Loucy (cell line): ENCODE data around the gene TMEM95.

Experiments
- H2AFZ ChIP-seq: fragments of 200-600 bp; sonication (generic); 2 replicates; pipeline ENCODE4 v1.6.0; 2016; ENCODE audit warnings: antibody characterized with exemption, mild to moderate bottlenecking, low read length, moderate library complexity
- H3F3A ChIP-seq: fragments of 200-600 bp; 2 replicates; pipeline ENCODE4 v1.6.0; 2016; ENCODE audit warnings: antibody characterized with exemption, low read depth, mild to moderate bottlenecking
- H3K27me3 ChIP-seq: fragments of 200-600 bp; sonication (generic); 2 replicates; pipeline ENCODE4 v1.6.1; 2014; ENCODE audit warnings: low read length, mild to moderate bottlenecking; ENCODE audit not compliant: insufficient read depth, poor library complexity, severe bottlenecking
- H3K36me3 ChIP-seq: fragments of 200-600 bp; sonication (generic); 2 replicates; pipeline ENCODE4 v1.6.1; 2016; ENCODE audit warnings: low read length; ENCODE audit not compliant: insufficient read depth
- H3K4me1 ChIP-seq: fragments of 200-600 bp; sonication (generic); 2 replicates; pipeline ENCODE4 v1.5.1; 2014; ENCODE audit warnings: low read length, mild to moderate bottlenecking; ENCODE audit not compliant: insufficient read depth, poor library complexity, severe bottlenecking
- H3K4me2 ChIP-seq: fragments of 200-600 bp; sonication (generic); 2 replicates; pipeline ENCODE4 v1.6.0; 2014; ENCODE audit warnings: antibody characterized with exemption, low read length, low read depth, mild to moderate bottlenecking; ENCODE audit not compliant: poor library complexity, severe bottlenecking
- H3K4me3 ChIP-seq: fragments of 200-600 bp; sonication (generic); 2 replicates; pipeline ENCODE4 v1.5.1; 2014; ENCODE audit warnings: low read length, mild to moderate bottlenecking, mixed read lengths; ENCODE audit not compliant: poor library complexity, severe bottlenecking
- H3K79me2 ChIP-seq: fragments of 200-600 bp; sonication (generic); 2 replicates; pipeline ENCODE4 v1.6.1; 2014; ENCODE audit warnings: low read length; ENCODE audit not compliant: insufficient read depth
- H3K9ac ChIP-seq: fragments of 200-600 bp; sonication (generic); 2 replicates; pipeline ENCODE4 v1.6.0; 2014; ENCODE audit warnings: mild to moderate bottlenecking, low read depth, low read length, moderate library complexity; ENCODE audit not compliant: poor library complexity, severe bottlenecking
- H3K9me2 ChIP-seq: fragments of 200-600 bp; sonication (generic); replicated peaks from 2 replicates; pipeline ENCODE4 v1.6.1; 2016; ENCODE audit warnings: low read depth, low read length, mixed read lengths
- H3K9me3 ChIP-seq: fragments of 200-600 bp; sonication (generic); 2 replicates; pipeline ENCODE4 v1.6.1; 2014; ENCODE audit warnings: mild to moderate bottlenecking, antibody characterized with exemption, low read length, low read depth; ENCODE audit not compliant: insufficient read depth
- H4K20me1 ChIP-seq: fragments of 200-600 bp; sonication (generic); 2 replicates; pipeline ENCODE4 v1.6.0; 2014; ENCODE audit warnings: antibody characterized with exemption, low read length, mild to moderate bottlenecking; ENCODE audit not compliant: insufficient read depth, poor library complexity, severe bottlenecking
- EZH2phosphoT487 ChIP-seq: fragments of 200-600 bp; IDR thresholded peaks from 2 replicates; pipeline ENCODE4 v1.6.1; 2018; ENCODE audit warnings: antibody characterized with exemption, mild to moderate bottlenecking, moderate library complexity, borderline replicate concordance
- TF ChIP-seq, protein P1 (sequence below): fragments of 200-600 bp; sonication (generic); conservative IDR thresholded peaks from 2 replicates; pipeline ENCODE4 v1.5.1; 2014; ENCODE audit warnings: mild to moderate bottlenecking, antibody characterized with exemption, low read length

TMEM95 gene

GRCh38 chr17:7314719-7315569 lies 40.0 kb upstream of the TMEM95 start, which contains the start of gene GPS2:
Gene GPS2, minus strand, starts transcription at chr17:7315360. Its CDS starts 308 bp downstream, at chr17:7315052.
- Histone ChIP-seq H3K4me1 (peaks cover 34% of the 10 kb centered on the region), H3K4me3 (peak within 1 kb of the TSS; percentile 77), H3F3A (peaks cover 7% of the 10 kb centered on the region), H3K79me2 (peaks cover 47% of the 10 kb centered on the region), H3K9me3 (no peaks in the 10 kb centered on the region), H2AFZ (peak within 1 kb of the TSS; percentile 55), H4K20me1 (peaks cover 45% of the 10 kb centered on the region), H3K9me2 (no peaks in the 10 kb centered on the region), H3K9ac (peak within 1 kb of the TSS; percentile 75), H3K36me3 (peaks cover 51% of the 10 kb centered on the region), H3K4me2 (peak within 1 kb of the TSS; percentile 96), H3K27me3 (no peaks in the 10 kb centered on the region)
- TF ChIP-seq, protein P1, sequence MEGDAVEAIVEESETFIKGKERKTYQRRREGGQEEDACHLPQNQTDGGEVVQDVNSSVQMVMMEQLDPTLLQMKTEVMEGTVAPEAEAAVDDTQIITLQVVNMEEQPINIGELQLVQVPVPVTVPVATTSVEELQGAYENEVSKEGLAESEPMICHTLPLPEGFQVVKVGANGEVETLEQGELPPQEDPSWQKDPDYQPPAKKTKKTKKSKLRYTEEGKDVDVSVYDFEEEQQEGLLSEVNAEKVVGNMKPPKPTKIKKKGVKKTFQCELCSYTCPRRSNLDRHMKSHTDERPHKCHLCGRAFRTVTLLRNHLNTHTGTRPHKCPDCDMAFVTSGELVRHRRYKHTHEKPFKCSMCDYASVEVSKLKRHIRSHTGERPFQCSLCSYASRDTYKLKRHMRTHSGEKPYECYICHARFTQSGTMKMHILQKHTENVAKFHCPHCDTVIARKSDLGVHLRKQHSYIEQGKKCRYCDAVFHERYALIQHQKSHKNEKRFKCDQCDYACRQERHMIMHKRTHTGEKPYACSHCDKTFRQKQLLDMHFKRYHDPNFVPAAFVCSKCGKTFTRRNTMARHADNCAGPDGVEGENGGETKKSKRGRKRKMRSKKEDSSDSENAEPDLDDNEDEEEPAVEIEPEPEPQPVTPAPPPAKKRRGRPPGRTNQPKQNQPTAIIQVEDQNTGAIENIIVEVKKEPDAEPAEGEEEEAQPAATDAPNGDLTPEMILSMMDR, result no peak
- TF ChIP-seq EZH2phosphoT487, result no peak

DNA sequence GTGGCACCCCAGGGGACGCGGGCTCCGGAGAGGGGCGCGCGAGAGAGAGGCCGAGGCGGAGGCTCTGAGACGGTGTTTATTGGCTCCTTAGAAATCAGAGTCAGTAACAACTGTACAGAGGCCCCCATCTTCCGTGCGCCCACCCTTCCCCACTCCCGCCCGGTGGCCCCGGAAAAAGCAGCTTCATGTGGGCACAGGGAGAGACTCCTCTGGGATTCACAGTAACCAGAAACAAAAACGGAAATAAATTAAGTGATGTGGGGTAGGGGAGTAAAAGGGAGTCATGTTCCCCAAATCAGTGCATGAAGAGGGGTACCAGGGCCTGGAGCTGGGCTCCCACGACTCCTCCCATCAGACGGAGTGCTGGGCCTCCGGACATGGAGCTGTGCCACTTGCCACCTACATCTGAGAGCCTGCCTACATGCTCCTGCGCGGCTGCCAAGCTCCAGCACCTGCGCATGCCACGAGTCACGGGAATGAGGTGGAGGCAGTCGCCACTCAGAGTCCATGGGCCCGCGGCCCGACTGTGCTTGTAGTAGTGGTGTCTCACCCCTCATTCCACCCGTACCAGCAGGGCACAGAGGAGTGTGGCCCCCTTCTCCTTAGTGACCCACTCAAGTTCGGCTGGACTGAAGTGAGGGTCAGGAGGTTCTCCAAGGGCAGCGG lies 39.3 kb upstream of the TMEM95 start:
- peaks cover 7% of the 10 kb centered on the region for H3F3A ChIP-seq
- TF ChIP-seq, protein P1, result no peak
- no peak for TF ChIP-seq EZH2phosphoT487
- H3K27me3 ChIP-seq, result no peaks in the 10 kb centered on the region
- H3K79me2 ChIP-seq, result peaks cover 39% of the 10 kb centered on the region
- H3K36me3 ChIP-seq, result peaks cover 48% of the 10 kb centered on the region
- peak overlapping the region; percentile 77 for H3K4me3 ChIP-seq
- peaks cover 26% of the 10 kb centered on the region for H3K4me1 ChIP-seq
- H4K20me1 ChIP-seq, result peaks cover 38% of the 10 kb centered on the region
- peak overlapping the region; percentile 75 for H3K9ac ChIP-seq
- no peaks in the 10 kb centered on the region for H3K9me2 ChIP-seq
- peak overlapping the region; percentile 96 for H3K4me2 ChIP-seq
- no peaks in the 10 kb centered on the region for H3K9me3 ChIP-seq
- peak overlapping the region; percentile 55 for H2AFZ ChIP-seq

- Histone ChIP-seq H3K4me2 (no peak overlapping the region), H3K27me3 (no peaks in the 10 kb centered on the region), H3K4me3 (no peak overlapping the region), H3K36me3 (peaks cover 41% of the 10 kb centered on the region; the same call in 1 of the 2 replicates), H3K9me2 (no peaks in the 10 kb centered on the region), H2AFZ (no peak overlapping the region), H3K9ac (no peak overlapping the region), H3K79me2 (peaks cover 25% of the 10 kb centered on the region; the same call in 1 of the 2 replicates), H3K4me1 (peaks cover 22% of the 10 kb centered on the region), H3K9me3 (no peaks in the 10 kb centered on the region), H4K20me1 (peaks cover 23% of the 10 kb centered on the region), H3F3A (peaks cover 7% of the 10 kb centered on the region)
- no peak for TF ChIP-seq EZH2phosphoT487
- TF ChIP-seq, protein P1, result no peak
Measured at GRCh38 chr17:7317161-7317803, 37.7 kb upstream of the TMEM95 start.
